GM21423 (cell line): Measurements from ENCODE around the gene GTF3C2.
"Not testable (repeated sequence)": the region's sequence is repeated elsewhere in the genome, so short reads cannot be mapped to it uniquely, and the experiment has no call there.

ENCODE experiments used
- ATAC-seq: cut with Tn5 transposase; IDR thresholded peaks from one replicate; pipeline ENCODE4 v1.9.1; 2021; ENCODE audit warnings: mild to moderate bottlenecking, moderate library complexity; ENCODE audit not compliant: unreplicated experiment

Gene GTF3C2

GRCh38 chr2:27322301-27322765 lies 34.2 kb downstream of the GTF3C2 start:
- no peak for ATAC-seq

GRCh38 chr2:27320958-27321543 lies 35.5 kb downstream of the GTF3C2 start:
- no peak for ATAC-seq

- ATAC-seq = not testable (repeated sequence)
Measured at GRCh38 chr2:27319839-27320238, 36.7 kb downstream of the GTF3C2 start.

GRCh38 chr2:27316655-27317412 lies 39.7 kb downstream of the GTF3C2 start:
- no peak for ATAC-seq

DNA sequence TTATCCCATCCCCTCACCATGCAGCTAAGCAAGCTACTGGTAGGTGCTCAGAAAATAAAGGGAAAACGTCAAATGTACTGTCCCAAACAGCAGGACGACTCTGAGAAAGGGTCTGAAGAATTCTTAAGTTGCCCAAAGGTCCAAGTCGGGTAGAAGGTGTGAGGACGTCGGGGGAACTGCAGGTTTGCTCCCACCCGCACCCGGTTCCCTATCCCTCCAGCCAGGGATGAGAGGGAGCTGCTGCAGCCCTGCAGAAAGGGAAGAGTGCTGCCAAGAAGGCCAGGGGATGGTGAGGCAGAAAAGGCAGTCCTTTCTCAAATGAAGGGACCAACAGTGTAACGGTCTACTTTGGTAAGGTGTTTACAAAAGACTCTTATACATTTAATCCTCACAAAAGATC lies 41.4 kb downstream of the GTF3C2 start:
- ATAC-seq = no peak

- ATAC-seq = no peak
Measured at GRCh38 chr2:27314709-27315108, 41.9 kb downstream of the GTF3C2 start.

GRCh38 chr2:27313882-27314645 lies 42.5 kb downstream of the GTF3C2 start:
- ATAC-seq = no peak

DNA sequence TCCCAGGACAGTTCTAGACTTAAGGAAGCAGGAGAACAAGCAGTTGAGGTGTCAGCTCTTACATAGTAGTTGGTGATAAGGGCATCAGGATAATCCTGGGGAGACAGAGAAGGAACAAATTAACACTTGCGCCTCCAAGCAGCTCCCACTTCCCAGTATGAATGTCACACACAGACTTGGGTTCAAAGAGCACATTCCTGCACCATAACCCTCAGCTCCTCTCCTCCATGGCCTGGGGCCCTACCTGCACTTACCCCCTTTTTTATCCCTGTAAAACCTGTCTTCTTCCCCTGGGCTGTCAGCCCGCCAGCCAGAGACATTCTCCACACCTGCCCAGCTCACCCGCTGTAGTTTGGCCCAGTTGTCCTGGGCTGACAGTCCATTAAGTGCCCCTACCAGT lies 44.4 kb downstream of the GTF3C2 start:
- ATAC-seq = no peak

GRCh38 chr2:27309651-27310050 lies 46.9 kb downstream of the GTF3C2 start:
- ATAC-seq = no peak

- ATAC-seq = no peak
Measured at GRCh38 chr2:27308359-27308881, 48.1 kb downstream of the GTF3C2 start, which contains the start of gene UCN. UCN (minus strand) TSS chr2:27308445; CDS start chr2:27307895, 550 bp downstream.

- ATAC-seq = no peak
Measured at GRCh38 chr2:27307545-27308358, 48.8 kb downstream of the GTF3C2 start.

GRCh38 chr2:27307287-27307544 lies 49.3 kb downstream of the GTF3C2 start:
- no peak for ATAC-seq

- ATAC-seq = no peak
Measured at GRCh38 chr2:27306573-27307286, 49.8 kb downstream of the GTF3C2 start.

GRCh38 chr2:27306136-27306535 lies 50.4 kb downstream of the GTF3C2 start:
- ATAC-seq = no peak

GRCh38 chr2:27305516-27305915 lies 51.0 kb downstream of the GTF3C2 start:
- ATAC-seq = no peak

GRCh38 chr2:27304488-27305240 lies 51.9 kb downstream of the GTF3C2 start:
- ATAC-seq = no peak

DNA sequence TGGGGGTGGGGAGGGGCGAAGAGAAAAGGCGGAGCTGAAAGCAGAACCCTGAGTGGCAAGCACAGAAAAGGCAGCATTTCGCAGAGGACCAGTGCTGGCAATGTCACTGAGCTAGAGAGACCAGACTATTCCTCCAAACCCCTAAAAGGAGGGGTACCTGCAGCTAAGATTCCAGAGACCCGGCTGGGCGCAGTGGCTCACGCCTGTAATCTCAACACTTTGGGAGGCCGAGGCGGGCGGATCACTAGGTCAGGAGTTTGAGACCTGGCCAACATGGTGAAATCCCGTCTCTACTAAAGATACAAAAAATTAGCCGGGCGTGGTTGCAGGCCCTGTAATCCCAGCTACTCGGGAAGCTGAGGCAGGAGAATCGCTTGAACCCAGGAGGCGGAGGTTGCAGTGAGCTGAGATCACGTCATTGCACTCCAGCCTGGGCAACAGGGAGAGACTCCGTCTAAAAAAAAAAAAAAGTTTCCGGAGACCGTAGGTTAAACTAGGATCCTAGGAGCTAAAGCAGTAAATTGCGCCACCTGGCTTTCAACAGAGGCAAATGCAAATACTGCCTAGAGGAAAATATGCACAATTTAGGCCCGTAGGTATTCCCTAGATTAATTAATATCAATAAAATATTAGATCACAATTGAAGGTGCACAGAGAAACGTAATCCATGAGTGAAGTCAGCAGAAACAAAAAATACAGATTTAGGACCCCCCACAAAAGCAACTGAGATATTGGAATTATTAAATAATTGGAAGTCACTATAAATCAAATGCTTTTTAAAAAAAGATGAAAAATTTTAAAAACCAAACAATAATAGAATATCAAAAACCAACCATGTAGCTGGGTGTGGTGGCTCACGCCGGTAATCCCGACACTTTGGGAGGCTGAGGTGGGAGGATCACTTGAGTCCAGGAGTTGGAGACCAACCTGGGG lies 53.2 kb downstream of the GTF3C2 start:
- no peak for ATAC-seq

GRCh38 chr2:27300606-27301005 lies 56.0 kb downstream of the GTF3C2 start:
- not testable (repeated sequence) for ATAC-seq
